ENCODE measurements around the gene LHPP.

The LHPP gene

GRCh38 chr10:124520558-124521428 is 59.2 kb downstream of the LHPP start:
- DNase-seq (ENCODE audit: low read depth, low spot score) = no peak

DNA sequence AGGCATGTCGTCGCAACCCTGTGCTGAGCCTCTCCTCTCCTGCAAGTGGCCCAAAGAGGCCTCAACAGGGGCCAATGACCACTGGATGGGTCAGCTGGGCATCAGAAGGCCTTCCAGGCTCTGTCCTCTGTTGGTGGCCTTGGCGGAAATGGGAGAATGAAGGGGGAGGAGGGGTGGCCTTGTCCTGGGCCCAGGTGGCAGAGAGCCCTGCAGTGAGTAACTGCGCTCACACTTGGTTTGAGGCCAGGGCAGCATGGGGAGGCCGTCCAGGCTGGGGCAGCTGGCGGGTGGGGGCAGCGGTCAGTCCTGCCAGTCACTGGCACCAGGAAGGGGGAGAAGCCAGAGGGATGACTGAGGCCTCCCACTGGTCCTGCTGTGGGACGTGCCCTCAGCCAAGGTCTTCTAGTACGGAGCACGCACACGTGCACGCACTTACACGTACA is 59.8 kb downstream of the LHPP start:
- no peak for DNase-seq (ENCODE audit: low read depth, low spot score)

- no peak for DNase-seq (ENCODE audit: low read depth, low spot score)
These were observed 60.7 kb downstream of the LHPP start for GRCh38 chr10:124522131-124522932.

- DNase-seq (ENCODE audit: low read depth, low spot score) = no peak
These were observed 61.6 kb downstream of the LHPP start for GRCh38 chr10:124522933-124523871.

- DNase-seq (ENCODE audit: low read depth, low spot score) = no peak
These were observed 62.3 kb downstream of the LHPP start for GRCh38 chr10:124523901-124524300.

DNA sequence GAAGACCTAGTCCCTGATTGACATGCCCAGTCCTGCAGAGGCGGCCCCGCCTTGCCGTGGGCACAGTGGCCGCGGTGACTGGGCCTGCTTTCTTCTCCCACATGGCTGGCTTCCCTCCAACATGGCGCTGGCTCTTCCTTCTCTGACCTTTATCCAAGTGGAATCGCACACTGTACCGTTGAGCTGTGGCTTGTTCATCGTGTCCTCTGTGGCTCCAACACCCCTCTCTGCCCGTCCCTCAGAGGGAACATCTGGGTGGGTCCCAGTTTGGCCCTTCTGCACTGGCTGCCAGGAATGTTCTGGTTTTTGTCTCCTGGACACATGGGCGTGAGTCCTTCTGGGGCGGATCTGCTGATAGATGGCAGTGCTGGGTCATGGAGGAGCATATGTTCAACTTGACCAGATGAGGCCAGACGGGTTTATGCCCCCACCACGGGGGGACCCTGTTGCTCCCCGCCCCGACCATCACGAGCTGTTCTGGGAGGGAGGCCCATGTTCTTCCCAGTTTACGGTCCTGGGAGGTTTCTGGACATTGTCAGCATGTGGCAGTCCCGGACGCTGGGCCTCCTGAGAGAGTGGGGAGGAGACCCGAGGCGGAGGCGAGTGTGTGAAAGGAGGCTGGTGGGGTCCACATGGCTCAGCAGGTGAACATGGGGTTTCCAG is 63.5 kb downstream of the LHPP start:
- peak; percentile 32 for DNase-seq (ENCODE audit: low read depth, low spot score)

DNA sequence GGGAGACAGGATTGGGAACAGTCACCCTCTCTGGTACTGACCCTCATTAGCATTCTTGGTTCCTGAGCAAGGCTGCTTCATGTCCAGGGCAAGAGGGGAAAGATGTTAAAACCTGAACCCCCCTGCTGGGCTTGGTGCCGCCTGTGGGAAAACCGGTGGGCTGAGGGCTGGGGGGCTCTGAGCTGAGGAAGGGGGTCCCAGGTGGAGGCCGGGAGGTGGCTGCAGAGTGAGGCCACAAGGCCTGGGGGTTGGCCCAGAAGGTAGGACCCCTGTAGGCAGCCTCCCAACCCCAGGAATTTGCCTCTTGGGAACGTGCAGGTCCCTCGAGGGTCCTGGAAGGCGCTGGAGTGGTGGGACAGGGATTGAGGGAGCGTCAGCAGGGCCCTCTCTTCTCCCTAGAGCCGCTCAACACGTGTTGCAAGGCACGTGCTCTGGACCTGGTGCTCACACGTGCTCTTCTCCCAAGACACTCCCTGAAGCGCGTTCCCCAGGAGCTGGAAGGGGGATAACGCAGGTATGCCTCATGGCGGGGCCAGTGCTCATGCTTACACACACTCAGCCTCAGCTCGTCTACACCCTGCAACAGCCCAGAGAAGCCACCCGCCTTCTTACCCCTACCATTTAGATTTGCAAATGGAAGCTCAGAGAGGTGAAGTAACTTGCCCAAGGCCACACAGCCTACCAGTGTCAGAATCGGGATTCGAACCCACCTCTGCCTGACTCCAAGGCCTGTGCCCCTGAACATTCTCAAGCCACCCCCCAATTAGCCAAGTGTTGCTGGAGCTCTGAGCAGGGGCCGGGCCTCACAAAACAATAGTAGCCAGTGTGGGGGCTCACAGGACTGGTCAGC is 64.4 kb downstream of the LHPP start:
- no peak for DNase-seq (ENCODE audit: low read depth, low spot score)

DNA sequence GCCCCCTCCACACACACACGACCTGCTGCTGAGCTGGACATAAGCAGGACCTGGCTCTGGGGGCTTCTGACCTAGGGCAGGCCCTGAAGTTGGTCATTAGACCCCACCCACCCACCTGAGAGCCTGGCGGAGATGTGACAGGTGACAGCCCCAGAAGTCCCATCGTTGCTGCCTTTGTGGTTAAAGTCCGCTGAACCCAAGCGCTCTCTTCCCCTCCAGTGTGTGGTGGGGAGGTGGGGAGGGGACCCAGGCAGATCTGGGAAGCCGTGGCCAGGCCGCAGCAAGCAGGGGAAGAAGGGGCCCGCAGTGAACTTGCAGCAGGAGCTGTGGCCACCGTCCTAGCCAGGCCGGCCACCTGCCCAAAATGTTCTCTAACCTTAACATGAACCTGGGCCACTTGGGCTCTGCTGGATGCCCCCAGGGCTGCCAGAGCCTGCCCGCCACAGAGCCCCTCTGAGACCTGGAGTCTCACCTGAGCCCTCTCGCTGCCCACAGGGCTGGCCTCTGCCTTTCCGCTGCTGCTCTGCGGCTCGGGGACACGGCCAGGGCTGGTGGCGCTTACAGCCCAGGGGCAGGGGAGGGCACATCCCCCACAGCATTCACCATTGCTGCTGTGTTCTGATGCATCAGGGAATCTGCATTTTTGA is 65.1 kb downstream of the LHPP start:
- no peak for DNase-seq (ENCODE audit: low read depth, low spot score)

GRCh38 chr10:124527874-124528395 is 66.3 kb downstream of the LHPP start:
- no peak for DNase-seq (ENCODE audit: low read depth, low spot score)

- DNase-seq (ENCODE audit: low read depth, low spot score) = no peak
These were observed 68.1 kb downstream of the LHPP start for GRCh38 chr10:124529661-124530214.

GRCh38 chr10:124530215-124530665 is 68.6 kb downstream of the LHPP start:
- DNase-seq (ENCODE audit: low read depth, low spot score) = peak; percentile 91

DNA sequence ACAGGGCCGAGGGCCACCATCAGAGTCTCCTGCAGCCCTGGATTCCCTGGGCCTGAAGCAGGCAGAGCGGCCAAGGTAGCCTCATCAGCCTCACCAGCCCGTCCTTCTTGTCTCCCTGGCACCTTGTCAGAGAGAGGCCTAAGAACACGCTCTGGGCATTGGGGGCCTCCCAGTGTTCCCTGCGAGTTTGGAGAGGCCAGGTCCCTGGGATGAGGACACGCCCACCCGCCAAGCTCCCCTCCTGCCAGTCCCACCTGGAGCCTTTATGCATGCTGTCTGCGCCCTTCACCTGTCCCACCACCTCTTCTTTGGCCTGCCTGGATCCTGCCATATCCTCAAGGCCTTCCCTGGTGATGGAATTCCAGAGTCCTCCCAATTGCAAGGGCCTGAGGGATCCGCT is 69.2 kb downstream of the LHPP start:
- no peak for DNase-seq (ENCODE audit: low read depth, low spot score)

DNA sequence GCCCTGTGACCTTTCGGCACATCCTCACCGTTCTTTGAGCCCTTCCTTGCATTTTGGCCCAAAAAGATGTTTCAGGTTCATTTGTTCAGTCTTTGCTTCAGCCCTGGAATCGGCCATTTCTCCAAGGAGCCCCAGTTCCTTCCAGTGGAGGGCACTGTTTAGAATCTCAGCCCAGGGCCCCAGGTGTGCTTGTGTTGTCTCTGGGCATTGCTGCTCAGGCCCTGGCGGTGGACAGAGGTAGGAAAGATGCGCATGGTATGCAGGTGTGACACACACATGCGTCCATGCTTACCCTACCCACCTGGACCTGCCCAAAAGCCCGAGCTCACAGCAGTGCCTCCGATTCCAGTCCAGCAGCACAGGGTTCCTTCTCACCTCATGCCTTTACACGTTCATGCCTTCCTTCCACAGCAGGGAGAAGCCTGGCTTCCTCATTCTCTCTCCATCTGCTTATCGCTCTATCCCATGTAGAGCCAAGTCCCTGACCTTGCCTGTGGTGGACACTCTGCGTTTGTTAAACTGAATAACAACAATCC is 70.6 kb downstream of the LHPP start:
- DNase-seq (ENCODE audit: low read depth, low spot score) = peak; percentile 31

DNA sequence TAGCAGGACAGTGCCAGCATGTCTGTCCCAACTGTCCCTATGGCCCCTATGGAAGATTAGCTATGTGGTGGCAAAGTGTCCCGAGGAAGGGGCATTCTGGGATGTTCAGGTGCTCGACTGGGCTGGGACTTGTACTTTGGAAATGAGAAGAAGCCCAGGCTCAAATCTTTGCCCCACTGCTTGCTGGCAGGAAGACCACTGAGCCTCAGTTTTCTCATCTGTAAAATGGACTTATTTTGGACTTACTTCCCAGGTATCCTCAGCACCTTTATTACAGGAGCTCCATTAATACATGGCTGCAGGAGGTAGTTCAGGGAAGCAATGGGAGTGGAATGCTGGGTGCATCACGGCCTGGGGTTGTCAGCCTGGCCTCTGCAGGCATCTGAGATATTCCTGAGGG is 71.2 kb downstream of the LHPP start:
- DNase-seq (ENCODE audit: low read depth, low spot score) = no peak

DNA sequence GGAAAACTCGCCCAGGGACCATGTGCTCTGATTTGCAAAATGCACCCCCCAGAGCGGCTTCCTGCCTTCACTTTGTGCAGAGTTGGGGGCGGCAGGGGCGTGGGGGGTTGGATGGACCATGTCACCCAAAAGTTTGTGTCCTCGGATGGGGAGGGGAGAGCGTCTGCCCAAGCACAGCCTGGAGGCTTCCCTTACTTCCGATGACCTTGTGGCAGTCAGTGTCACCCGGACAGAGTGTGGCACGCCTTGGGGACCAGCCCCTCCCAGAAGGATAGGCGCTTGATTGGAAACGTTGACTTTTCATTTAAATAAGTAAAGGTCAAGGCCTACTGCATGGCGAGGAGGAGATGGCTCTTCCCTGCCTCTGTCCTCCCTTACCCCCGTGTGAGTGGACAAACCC is 71.6 kb downstream of the LHPP start:
- no peak for DNase-seq (ENCODE audit: low read depth, low spot score)

DNA sequence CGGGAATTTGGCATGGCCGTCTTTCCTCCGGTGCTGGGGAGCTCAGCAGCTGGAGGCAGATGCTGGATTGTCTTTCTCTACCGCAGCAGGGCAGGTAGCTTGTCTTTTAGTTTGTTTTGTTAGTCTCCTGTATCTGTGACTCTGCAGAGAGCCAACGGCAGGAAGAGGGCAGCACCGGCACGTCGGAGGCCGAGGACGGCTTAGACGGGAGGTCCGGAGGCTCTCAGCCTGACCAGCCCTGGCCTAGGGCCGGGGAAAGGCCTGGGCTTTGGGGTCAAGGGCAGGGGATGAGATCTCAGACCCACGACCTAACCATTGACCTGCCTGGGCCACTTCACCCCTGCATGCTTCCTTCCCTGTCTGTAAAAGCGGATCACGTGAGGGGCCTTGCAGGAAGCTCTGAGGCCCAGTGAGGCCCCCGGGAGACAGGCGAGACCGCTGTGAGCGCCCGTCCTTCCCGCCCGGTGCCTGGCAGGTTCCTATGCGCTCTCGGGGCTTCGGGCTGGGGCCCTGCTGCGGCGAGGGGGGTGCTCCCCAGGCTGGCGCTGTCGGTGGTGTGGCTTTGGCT is 72.7 kb downstream of the LHPP start:
- DNase-seq (ENCODE audit: low read depth, low spot score) = peak; percentile 29

DNA sequence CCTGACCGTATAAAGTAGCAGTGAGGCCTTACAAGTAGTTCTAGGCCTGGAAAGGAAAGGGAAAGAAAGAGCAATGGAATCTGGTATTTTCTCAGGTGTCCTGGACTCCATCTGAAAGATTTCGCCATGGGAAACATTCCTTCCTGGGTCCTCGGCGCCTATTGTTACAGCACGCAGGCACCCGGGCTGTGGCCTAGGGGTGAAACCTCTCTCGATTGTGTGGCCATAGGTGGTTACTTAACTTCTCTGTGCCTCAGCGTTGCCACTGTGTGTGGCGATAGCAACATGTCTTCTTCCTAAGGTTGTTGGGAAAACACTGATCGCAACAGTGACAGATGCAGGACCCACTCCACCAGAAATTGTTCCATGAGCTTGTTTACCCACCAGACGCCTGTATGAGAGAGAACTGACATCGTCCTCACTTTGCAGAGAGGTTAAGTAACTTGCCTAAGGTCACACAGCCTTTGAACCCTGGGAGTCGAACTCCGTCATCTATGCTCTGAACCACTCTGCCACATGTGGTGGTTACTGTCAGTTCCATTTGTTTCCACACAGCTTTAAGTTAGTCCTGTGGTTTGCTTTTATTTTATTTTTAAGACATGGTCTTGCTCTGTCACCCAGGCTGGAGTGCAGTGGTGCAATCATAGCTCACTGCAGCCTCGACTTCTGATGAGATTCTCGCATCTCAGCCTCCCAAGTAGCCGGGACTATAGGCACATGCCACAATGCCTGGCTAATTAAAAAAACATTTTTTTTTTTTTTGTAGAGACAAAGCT is 73.4 kb downstream of the LHPP start:
- DNase-seq (ENCODE audit: low read depth, low spot score) = no peak

Data from astrocyte of the hippocampus (primary cell).